HuH-7 (cell line): ENCODE results near the gene MACF1.
A peak's percentile ranks its signal among the peaks of the same experiment; 100 is the strongest.

ENCODE experiments used
- DNase-seq: peaks from one replicate; pipeline ENCODE4 v3.0.0; 2011; ENCODE audit warnings: low spot score

The MACF1 gene

GRCh38 chr1:39354572-39354971 is 150.1 kb downstream of the MACF1 start:
- DNase-seq = no peak

GRCh38 chr1:39358491-39358890 is 154.0 kb downstream of the MACF1 start:
- no peak for DNase-seq

GRCh38 chr1:39359028-39359570 is 154.6 kb downstream of the MACF1 start:
- no peak for DNase-seq

GRCh38 chr1:39360731-39361130 is 156.2 kb downstream of the MACF1 start:
- DNase-seq = no peak

GRCh38 chr1:39361446-39361845 is 157.0 kb downstream of the MACF1 start:
- no peak for DNase-seq

GRCh38 chr1:39363267-39363666 is 158.8 kb downstream of the MACF1 start:
- DNase-seq = no peak

- no peak for DNase-seq
Measured at GRCh38 chr1:39368045-39368444, 163.6 kb downstream of the MACF1 start.

- DNase-seq = no peak
Measured at GRCh38 chr1:39369565-39369964, 165.1 kb downstream of the MACF1 start.

GRCh38 chr1:39370602-39371001 is 166.1 kb downstream of the MACF1 start:
- no peak for DNase-seq

- no peak for DNase-seq
Measured at GRCh38 chr1:39372105-39372504, 167.6 kb downstream of the MACF1 start.

GRCh38 chr1:39376656-39377055 is 172.2 kb downstream of the MACF1 start:
- DNase-seq = no peak

GRCh38 chr1:39378377-39378776 is 173.9 kb downstream of the MACF1 start:
- DNase-seq = peak; percentile 51

GRCh38 chr1:39379187-39379586 is 174.7 kb downstream of the MACF1 start:
- DNase-seq = no peak

- DNase-seq = no peak
Measured at GRCh38 chr1:39380036-39380435, 175.5 kb downstream of the MACF1 start.

- no peak for DNase-seq
Measured at GRCh38 chr1:39381839-39382238, 177.3 kb downstream of the MACF1 start.

- DNase-seq = no peak
Measured at GRCh38 chr1:39384305-39384704, 179.8 kb downstream of the MACF1 start.

- DNase-seq = no peak
Measured at GRCh38 chr1:39385067-39385988, 180.8 kb downstream of the MACF1 start.

GRCh38 chr1:39386997-39387396 is 182.5 kb downstream of the MACF1 start:
- DNase-seq = no peak

GRCh38 chr1:39387452-39387851 is 183.0 kb downstream of the MACF1 start:
- DNase-seq = peak; percentile 47

GRCh38 chr1:39391691-39392679 is 187.5 kb downstream of the MACF1 start:
- DNase-seq = no peak

GRCh38 chr1:39392851-39393573 is 188.5 kb downstream of the MACF1 start:
- no peak for DNase-seq

GRCh38 chr1:39393645-39394044 is 189.2 kb downstream of the MACF1 start:
- DNase-seq = no peak
